WI38 (cell line): ENCODE measurements around the gene C1R.

Experiments
- H3K4me3 ChIP-seq: 2 replicates; pipeline ENCODE4 v1.5.1; 2011; ENCODE audit warnings: low read depth, mild to moderate bottlenecking, control low read depth, low read length
- CTCF ChIP-seq: IDR thresholded peaks from 2 replicates; pipeline ENCODE4 v1.5.1; 2012; ENCODE audit warnings: low read depth, mild to moderate bottlenecking, control low read depth, low read length

C1R gene

DNA sequence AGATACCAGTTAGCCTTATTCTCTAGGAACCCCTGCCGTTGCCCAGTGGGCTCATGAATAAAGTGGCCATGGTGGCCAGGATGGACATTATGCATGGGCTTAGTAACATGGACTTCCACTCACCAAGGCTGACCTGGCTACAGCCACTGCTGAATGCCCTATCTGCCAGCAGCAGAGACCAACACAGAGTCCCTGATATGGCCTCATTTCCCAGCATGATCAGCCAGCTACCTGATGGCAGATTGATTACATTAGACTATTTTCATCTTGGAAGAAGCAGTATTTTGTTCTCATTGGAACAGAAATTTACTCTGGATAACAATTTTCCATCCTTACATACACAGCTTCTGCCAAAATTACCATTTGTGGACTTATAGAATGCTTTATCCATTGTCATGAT lies 57.8 kb downstream of the C1R start:
- no peak for TF ChIP-seq CTCF
- H3K4me3 ChIP-seq: no peak overlapping the region

DNA sequence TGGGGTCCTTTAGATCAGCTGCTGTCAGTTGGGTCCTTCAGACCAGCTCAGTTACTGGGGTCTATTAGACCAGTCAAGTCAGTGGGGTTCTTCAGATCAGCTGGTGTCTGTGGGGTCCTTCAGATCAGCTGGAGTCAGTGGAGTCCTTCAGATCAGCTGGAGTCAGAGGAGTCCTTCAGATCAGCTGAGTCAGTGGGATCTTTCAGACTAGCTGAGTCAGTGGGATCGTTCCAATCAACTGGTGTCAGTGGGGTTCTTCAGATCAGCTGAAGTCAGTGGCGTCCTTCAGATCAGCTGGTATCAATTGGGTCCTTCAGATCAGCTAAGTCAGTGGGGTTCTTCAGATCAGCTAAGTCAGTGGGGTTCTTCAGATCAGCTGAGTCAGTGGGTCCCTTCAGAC lies 59.3 kb downstream of the C1R start:
- no peak overlapping the region for H3K4me3 ChIP-seq
- TF ChIP-seq CTCF: no peak

GRCh38 chr12:7031306-7031705 lies 60.9 kb downstream of the C1R start:
- H3K4me3 ChIP-seq: no peak overlapping the region
- TF ChIP-seq CTCF: no peak
